Measurements from ENCODE around the gene ATP6V1A. TPM values are rescaled to one million over a fixed set of nuclear protein-coding genes. Genes with fewer than 3 reads are reported as not detected.
A peak's percentile ranks its signal among the peaks of the same experiment; 100 is the strongest.

ATP6V1A gene
- total RNA-seq, 1 experiment from 2014 or later, result 43.8 TPM

DNA sequence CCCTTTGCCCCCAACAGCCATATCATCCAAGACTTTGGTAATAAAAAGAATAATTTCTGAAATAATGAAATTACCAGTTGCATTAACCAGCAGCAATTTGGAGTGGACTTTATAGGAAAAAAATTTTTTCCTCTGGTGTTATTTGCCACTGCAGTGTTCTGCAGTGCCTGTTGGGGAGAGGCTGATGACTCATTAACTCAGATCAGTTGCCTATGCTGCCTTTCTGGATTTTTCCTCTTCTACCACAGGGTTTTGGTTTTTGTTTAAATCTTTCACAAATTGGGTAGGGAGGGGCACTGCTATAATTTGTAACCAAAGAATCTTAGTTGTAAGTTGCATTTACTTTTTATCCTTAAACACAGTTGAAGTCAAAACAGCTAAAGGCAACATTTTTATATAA lies 22.7 kb downstream of the ATP6V1A start:
- no peaks in the 10 kb centered on the region for H3K9me2 ChIP-seq (replicated peaks; ENCODE audit: low read length)
- no peaks in the 10 kb centered on the region for H3K36me3 ChIP-seq (ENCODE audit: low read depth, low read length)
- no peak overlapping the region for H3K4me3 ChIP-seq (ENCODE audit: low read length)
- H3K9ac ChIP-seq (ENCODE audit: low read length), result no peak overlapping the region
- H2AFZ ChIP-seq (ENCODE audit: low read length), result no peak overlapping the region
- H3K4me1 ChIP-seq (ENCODE audit: insufficient read depth, low read length), result peaks cover 8% of the 10 kb centered on the region
- DNase-seq, result peak; percentile 51
- no TSS peak for BruUV-seq (replicated peaks)
- TF ChIP-seq, protein P1, sequence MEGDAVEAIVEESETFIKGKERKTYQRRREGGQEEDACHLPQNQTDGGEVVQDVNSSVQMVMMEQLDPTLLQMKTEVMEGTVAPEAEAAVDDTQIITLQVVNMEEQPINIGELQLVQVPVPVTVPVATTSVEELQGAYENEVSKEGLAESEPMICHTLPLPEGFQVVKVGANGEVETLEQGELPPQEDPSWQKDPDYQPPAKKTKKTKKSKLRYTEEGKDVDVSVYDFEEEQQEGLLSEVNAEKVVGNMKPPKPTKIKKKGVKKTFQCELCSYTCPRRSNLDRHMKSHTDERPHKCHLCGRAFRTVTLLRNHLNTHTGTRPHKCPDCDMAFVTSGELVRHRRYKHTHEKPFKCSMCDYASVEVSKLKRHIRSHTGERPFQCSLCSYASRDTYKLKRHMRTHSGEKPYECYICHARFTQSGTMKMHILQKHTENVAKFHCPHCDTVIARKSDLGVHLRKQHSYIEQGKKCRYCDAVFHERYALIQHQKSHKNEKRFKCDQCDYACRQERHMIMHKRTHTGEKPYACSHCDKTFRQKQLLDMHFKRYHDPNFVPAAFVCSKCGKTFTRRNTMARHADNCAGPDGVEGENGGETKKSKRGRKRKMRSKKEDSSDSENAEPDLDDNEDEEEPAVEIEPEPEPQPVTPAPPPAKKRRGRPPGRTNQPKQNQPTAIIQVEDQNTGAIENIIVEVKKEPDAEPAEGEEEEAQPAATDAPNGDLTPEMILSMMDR (conservative IDR thresholded peaks at IDR 0.05; ENCODE audit: low read depth, low read length), result no peak
- TF ChIP-seq EZH2 (IDR thresholded peaks at IDR 0.05; ENCODE audit: low read length, unreplicated experiment), result no peak
- TF ChIP-seq EZH2phosphoT487 (IDR thresholded peaks at IDR 0.05; ENCODE audit: borderline replicate concordance, low read length), result no peak
- POLR2A ChIA-PET (ENCODE audit: unreplicated experiment), result interaction anchor here (0.5 kb wide), 1 partner anchor 44 kb away, joined by 12 read pairs; no protein-coding TSS in a partner anchor
- H3K27me3 ChIP-seq (ENCODE audit: low read length), result no peaks in the 10 kb centered on the region
- peak overlapping the region; percentile 48; the same call in 1 of the 2 replicates for H3K4me2 ChIP-seq (ENCODE audit: low read length)
- no peaks in the 10 kb centered on the region for H3K9me3 ChIP-seq (ENCODE audit: low read length)
- H3K27ac ChIP-seq (ENCODE audit: low read length), result no peak overlapping the region
- CTCF ChIA-PET, result interaction anchor here (0.6 kb wide), 1 partner anchor 33 kb away, joined by 3 read pairs; no protein-coding TSS in a partner anchor
- H3K79me2 ChIP-seq (ENCODE audit: low read length), result no peaks in the 10 kb centered on the region
- intact Hi-C loops (cut with micrococcal nuclease), result no loop called here
- ATAC-seq, result peak; percentile 97
- H4K20me1 ChIP-seq (ENCODE audit: low read length), result no peaks in the 10 kb centered on the region
- no peaks in the 10 kb centered on the region for H3F3A ChIP-seq (ENCODE audit: low read length, unreplicated experiment)

DNA sequence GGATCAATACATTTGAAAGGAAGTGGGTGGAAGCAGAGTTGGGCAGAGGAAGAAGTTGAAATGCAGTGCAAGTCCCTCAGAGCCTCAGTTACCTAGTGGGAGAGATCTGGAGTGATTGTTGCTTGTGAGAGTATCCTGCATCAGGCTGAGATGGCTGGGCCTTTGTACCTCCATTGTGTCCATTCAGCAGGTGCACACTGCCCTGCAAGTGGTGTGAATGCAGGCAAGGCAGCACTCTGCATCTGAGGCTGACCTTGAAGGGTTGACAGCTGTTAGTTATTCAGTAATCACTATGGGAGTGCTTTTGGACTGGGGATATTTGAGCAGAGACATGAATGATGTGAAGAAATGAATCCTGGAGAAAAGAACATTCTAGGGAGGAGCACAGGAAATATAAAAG lies 25.2 kb downstream of the ATP6V1A start:
- peaks cover 8% of the 10 kb centered on the region for H3K4me1 ChIP-seq (ENCODE audit: insufficient read depth, low read length)
- no peaks in the 10 kb centered on the region for H3K27me3 ChIP-seq (ENCODE audit: low read length)
- TF ChIP-seq EZH2phosphoT487 (IDR thresholded peaks at IDR 0.05; ENCODE audit: borderline replicate concordance, low read length), result no peak
- no peak for TF ChIP-seq EZH2 (IDR thresholded peaks at IDR 0.05; ENCODE audit: low read length, unreplicated experiment)
- H3K9me3 ChIP-seq (ENCODE audit: low read length), result no peaks in the 10 kb centered on the region
- no peaks in the 10 kb centered on the region for H3K79me2 ChIP-seq (ENCODE audit: low read length)
- POLR2A ChIA-PET (ENCODE audit: unreplicated experiment), result no interaction called here
- H3K9me2 ChIP-seq (replicated peaks; ENCODE audit: low read length), result no peaks in the 10 kb centered on the region
- ATAC-seq (no peak), DNase-seq (no peak)
- no peak overlapping the region for H3K4me3 ChIP-seq (ENCODE audit: low read length)
- no peak overlapping the region for H3K4me2 ChIP-seq (ENCODE audit: low read length)
- no peaks in the 10 kb centered on the region for H3K36me3 ChIP-seq (ENCODE audit: low read depth, low read length)
- H4K20me1 ChIP-seq (ENCODE audit: low read length), result no peaks in the 10 kb centered on the region
- intact Hi-C loops (cut with micrococcal nuclease), result no loop called here
- H3F3A ChIP-seq (ENCODE audit: low read length, unreplicated experiment), result no peaks in the 10 kb centered on the region
- no peak overlapping the region for H2AFZ ChIP-seq (ENCODE audit: low read length)
- H3K27ac ChIP-seq (ENCODE audit: low read length), result no peak overlapping the region
- CTCF ChIA-PET, result no interaction called here
- H3K9ac ChIP-seq (ENCODE audit: low read length), result no peak overlapping the region
- BruUV-seq (replicated peaks), result no TSS peak

DNA sequence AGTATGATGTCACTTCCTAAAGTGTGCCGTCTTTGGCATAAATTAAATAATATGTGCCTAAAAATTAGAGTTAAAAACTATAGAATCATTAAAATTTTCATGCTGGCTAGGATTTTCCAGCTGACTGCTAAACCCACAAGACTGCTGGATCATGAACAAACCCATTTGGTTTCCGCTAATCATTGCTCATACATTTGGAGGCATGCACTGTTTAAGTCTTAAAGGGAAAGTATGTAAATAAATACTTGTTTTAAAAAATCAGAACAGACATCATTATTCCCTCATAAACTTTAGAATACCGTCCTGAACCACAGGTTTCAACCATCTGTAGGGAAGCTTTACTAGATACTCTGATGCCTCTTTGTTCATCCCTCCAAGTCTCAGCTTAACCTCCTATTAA lies 26.5 kb downstream of the ATP6V1A start:
- intact Hi-C loops (cut with micrococcal nuclease), result no loop called here
- Histone ChIP-seq H3K4me3 (ENCODE audit: low read length) (no peak overlapping the region), H3K27me3 (ENCODE audit: low read length) (no peaks in the 10 kb centered on the region), H3K79me2 (ENCODE audit: low read length) (peaks cover 4% of the 10 kb centered on the region; the same call in 1 of the 2 replicates), H3K4me2 (ENCODE audit: low read length) (no peak overlapping the region), H3K27ac (ENCODE audit: low read length) (no peak overlapping the region), H3K9ac (ENCODE audit: low read length) (no peak overlapping the region), H3K9me2 (replicated peaks; ENCODE audit: low read length) (no peaks in the 10 kb centered on the region), H3K4me1 (ENCODE audit: insufficient read depth, low read length) (peaks cover 8% of the 10 kb centered on the region), H2AFZ (ENCODE audit: low read length) (no peak overlapping the region), H4K20me1 (ENCODE audit: low read length) (no peaks in the 10 kb centered on the region), H3K9me3 (ENCODE audit: low read length) (no peaks in the 10 kb centered on the region), H3K36me3 (ENCODE audit: low read depth, low read length) (no peaks in the 10 kb centered on the region), H3F3A (ENCODE audit: low read length, unreplicated experiment) (no peaks in the 10 kb centered on the region)
- no peak for TF ChIP-seq EZH2 (IDR thresholded peaks at IDR 0.05; ENCODE audit: low read length, unreplicated experiment)
- TF ChIP-seq, protein P1 (conservative IDR thresholded peaks at IDR 0.05; ENCODE audit: low read depth, low read length), result no peak
- TF ChIP-seq EZH2phosphoT487 (IDR thresholded peaks at IDR 0.05; ENCODE audit: borderline replicate concordance, low read length), result no peak
- ATAC-seq (no peak), DNase-seq (peak; percentile 18)
- BruUV-seq (replicated peaks), result no TSS peak
- CTCF ChIA-PET, result no interaction called here
- POLR2A ChIA-PET (ENCODE audit: unreplicated experiment), result no interaction called here

Measured in PC-3 (cell line).